NCI-H2107 treated with DMSO at 0.1 percent for 48 hours (cell line): Measurements from ENCODE around the gene INKA2.

ENCODE experiments used
- DNase-seq: peaks from one replicate; lab custom pipeline; 2025; ENCODE audit not compliant: unreplicated experiment; lab: John Stamatoyannopoulos, UW

INKA2 gene

GRCh38 chr1:111704776-111705175, 34.4 kb downstream of the INKA2 start:
- DNase-seq: no peak

DNA sequence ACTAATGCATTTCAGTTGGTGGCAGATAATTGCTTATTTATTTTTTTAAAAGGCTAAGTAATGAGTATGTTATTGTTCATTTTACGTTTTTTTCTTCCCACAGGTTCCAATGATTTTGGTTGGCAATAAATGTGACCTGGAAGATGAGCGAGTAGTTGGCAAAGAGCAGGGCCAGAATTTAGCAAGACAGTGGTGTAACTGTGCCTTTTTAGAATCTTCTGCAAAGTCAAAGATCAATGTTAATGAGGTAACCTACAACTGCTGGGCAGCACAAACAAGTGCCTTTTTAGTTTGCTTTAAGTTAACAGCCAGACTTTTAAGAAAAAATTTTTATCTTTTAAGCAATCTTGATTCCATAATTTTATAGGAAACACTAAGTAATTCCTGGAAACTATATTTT, 35.0 kb downstream of the INKA2 start:
- DNase-seq: no peak

- no peak for DNase-seq
These were observed 36.6 kb downstream of the INKA2 start for GRCh38 chr1:111702504-111703050.

DNA sequence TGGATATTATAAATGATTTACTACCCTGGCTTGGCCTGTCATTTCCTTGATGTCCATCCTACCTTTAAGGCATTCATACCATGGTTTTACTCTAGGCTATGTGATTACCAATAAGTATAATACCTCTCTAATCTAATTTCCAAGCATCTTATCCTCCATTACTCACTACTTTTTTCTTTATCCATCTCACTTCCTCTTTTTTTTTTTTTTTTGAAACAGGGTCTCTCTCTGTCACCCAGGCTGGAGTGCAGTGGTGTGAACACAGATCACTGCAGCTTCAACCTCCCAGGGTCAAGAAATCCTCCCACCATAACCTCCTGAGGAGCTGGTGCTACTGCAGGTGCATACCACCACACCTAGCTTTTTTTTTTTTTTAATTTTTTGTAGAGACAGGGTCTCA, 39.9 kb downstream of the INKA2 start:
- DNase-seq: no peak

GRCh38 chr1:111696330-111696729, 42.9 kb downstream of the INKA2 start:
- no peak for DNase-seq

GRCh38 chr1:111695801-111696200, 43.4 kb downstream of the INKA2 start:
- no peak for DNase-seq

DNA sequence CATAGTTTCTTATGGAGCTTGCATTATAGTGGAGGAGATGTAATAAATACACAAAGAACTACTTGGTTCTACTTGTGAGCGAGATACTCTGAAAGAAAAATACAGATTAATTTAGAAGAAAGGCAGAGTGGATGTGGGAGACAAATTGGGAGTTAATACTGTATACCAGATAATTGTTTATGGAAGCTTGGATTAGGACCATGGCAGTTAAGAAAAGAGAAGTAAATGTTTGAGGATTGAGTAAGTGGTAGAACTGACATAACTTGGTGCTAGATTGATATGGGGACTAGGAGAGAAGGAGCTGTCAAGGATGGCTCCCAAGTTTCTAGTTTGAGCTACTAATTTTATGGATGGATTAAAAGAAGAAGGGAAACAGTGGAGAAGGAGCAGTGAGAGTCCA, 47.3 kb downstream of the INKA2 start:
- no peak for DNase-seq

GRCh38 chr1:111690306-111690617, 48.9 kb downstream of the INKA2 start:
- DNase-seq: peak; percentile 27
